Urothelium cell line (cell line): Measurements from ENCODE around the gene KIAA0825.
A peak's percentile ranks its signal among the peaks of the same experiment; 100 is the strongest.

Experiments used
- DNase-seq: peaks from one replicate; pipeline ENCODE4 v3.0.0; 2011; ENCODE audit warnings: low spot score, mixed read lengths
- FAIRE-seq: peaks from 2 replicates; lab custom pipeline; 2011; peaks lifted over from hg19 to GRCh38; lab: Jason Lieb, UNC

KIAA0825 gene

GRCh38 chr5:94263068-94263467 lies 355.3 kb downstream of the KIAA0825 start:
- no peak for DNase-seq
- FAIRE-seq, result no peak

- FAIRE-seq (no peak), DNase-seq (no peak)
Measured at GRCh38 chr5:94260096-94260495, 358.3 kb downstream of the KIAA0825 start.

- DNase-seq, result no peak
- no peak for FAIRE-seq
Measured at GRCh38 chr5:94254214-94254613, 364.2 kb downstream of the KIAA0825 start.

GRCh38 chr5:94250985-94251384 lies 367.4 kb downstream of the KIAA0825 start:
- DNase-seq, result no peak
- FAIRE-seq, result no peak

- DNase-seq (no peak), FAIRE-seq (no peak)
Measured at GRCh38 chr5:94249430-94249829, 369.0 kb downstream of the KIAA0825 start.

- DNase-seq, result no peak
- no peak for FAIRE-seq
Measured at GRCh38 chr5:94248175-94248875, 370.1 kb downstream of the KIAA0825 start.

GRCh38 chr5:94245608-94246007 lies 372.8 kb downstream of the KIAA0825 start:
- DNase-seq (no peak), FAIRE-seq (no peak)

GRCh38 chr5:94244921-94245320 lies 373.5 kb downstream of the KIAA0825 start:
- no peak for FAIRE-seq
- DNase-seq, result no peak

- no peak for FAIRE-seq
Measured at GRCh38 chr5:94243612-94244011, 374.8 kb downstream of the KIAA0825 start.

GRCh38 chr5:94240993-94241651 lies 377.3 kb downstream of the KIAA0825 start:
- FAIRE-seq (peak; percentile 27), DNase-seq (peak; percentile 57)

More at GRCh38 chr5:94243612-94244011, 374.8 kb downstream of the KIAA0825 start:
- DNase-seq, result no peak

- FAIRE-seq (peak; percentile 73), DNase-seq (peak; percentile 25)
Measured at GRCh38 chr5:94240596-94240992, 377.8 kb downstream of the KIAA0825 start.

- FAIRE-seq, result peak; percentile 17
- DNase-seq, result no peak
Measured at GRCh38 chr5:94240134-94240533, 378.3 kb downstream of the KIAA0825 start.

GRCh38 chr5:94239266-94239665 lies 379.1 kb downstream of the KIAA0825 start:
- FAIRE-seq, result no peak

GRCh38 chr5:94234987-94235386 lies 383.4 kb downstream of the KIAA0825 start:
- no peak for FAIRE-seq
- DNase-seq, result no peak

More at GRCh38 chr5:94239266-94239665, 379.1 kb downstream of the KIAA0825 start:
- DNase-seq, result no peak

GRCh38 chr5:94228791-94229190 lies 389.6 kb downstream of the KIAA0825 start:
- DNase-seq, result no peak
- no peak for FAIRE-seq

GRCh38 chr5:94223235-94223634 lies 395.2 kb downstream of the KIAA0825 start:
- no peak for DNase-seq
- FAIRE-seq, result no peak

- FAIRE-seq (peak; percentile 83), DNase-seq (peak; percentile 72)
Measured at GRCh38 chr5:94218374-94218773, 400.0 kb downstream of the KIAA0825 start.

GRCh38 chr5:94217745-94218144 lies 400.7 kb downstream of the KIAA0825 start:
- FAIRE-seq (no peak), DNase-seq (no peak)

- FAIRE-seq, result no peak
- DNase-seq, result no peak
Measured at GRCh38 chr5:94217216-94217615, 401.2 kb downstream of the KIAA0825 start.

GRCh38 chr5:94212476-94212875 lies 405.9 kb downstream of the KIAA0825 start:
- FAIRE-seq (no peak), DNase-seq (no peak)

- DNase-seq (no peak), FAIRE-seq (no peak)
Measured at GRCh38 chr5:94209774-94210355, 408.5 kb downstream of the KIAA0825 start.

- no peak for FAIRE-seq
- no peak for DNase-seq
Measured at GRCh38 chr5:94209272-94209671, 409.1 kb downstream of the KIAA0825 start.
